HG02610 (cell line): Measurements from ENCODE around the gene STMND1.
"Not testable (repeated sequence)": the region's sequence is repeated elsewhere in the genome, so short reads cannot be mapped to it uniquely, and the experiment has no call there.

Experiments
- ATAC-seq: cut with Tn5 transposase; IDR thresholded peaks from one replicate; pipeline ENCODE4 v1.9.1; 2021; ENCODE audit warnings: mild to moderate bottlenecking, moderate library complexity; ENCODE audit not compliant: unreplicated experiment

STMND1 gene

GRCh38 chr6:17101422-17102257 is at the start of gene STMND1:
TSS of gene STMND1 (plus strand) at chr6:17102050. CDS start at chr6:17102258, 208 bp downstream.
- ATAC-seq = no peak

DNA sequence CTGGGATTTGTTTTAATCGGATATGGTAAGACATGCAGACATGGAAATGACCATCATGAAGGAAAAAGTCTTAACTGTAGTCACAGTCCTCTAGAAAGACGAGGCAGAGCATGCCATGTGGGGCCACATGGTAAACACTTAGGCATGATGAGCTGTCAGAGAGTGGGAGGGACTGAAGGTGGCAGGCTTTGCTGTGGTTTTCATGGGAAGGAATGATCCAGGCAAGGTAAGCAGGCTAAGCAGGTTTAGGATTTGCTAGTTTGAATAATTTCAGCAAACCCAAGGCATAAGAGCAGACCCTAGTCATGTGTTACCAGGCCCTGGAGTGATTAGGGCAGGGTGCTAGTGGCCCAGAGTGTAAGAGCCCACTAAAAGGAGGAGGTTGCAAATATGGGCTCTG is 47.2 kb upstream of the STMND1 start:
- ATAC-seq = no peak

- ATAC-seq = no peak
Observed at GRCh38 chr6:17057322-17057721, 44.5 kb upstream of the STMND1 start.

DNA sequence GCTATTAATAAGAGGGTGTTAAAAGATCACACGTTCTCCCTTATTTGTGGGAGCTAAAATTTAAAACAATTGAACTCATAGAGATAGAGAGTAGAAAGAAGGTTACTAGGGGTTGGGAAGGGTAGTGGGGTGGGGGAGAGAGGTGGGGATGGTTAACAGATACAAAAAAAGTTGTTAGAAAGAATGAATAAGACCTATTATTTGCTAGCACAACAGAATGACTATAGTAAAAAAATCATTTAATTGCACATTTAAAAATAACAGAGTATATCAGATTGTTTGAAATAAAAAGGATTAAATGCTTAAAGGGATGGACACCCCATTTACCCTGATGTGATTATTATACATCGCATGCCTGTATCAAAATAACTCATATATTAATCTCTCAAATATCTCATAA is 43.3 kb upstream of the STMND1 start:
- ATAC-seq = no peak

GRCh38 chr6:17059022-17059421 is 42.8 kb upstream of the STMND1 start:
- ATAC-seq = no peak

DNA sequence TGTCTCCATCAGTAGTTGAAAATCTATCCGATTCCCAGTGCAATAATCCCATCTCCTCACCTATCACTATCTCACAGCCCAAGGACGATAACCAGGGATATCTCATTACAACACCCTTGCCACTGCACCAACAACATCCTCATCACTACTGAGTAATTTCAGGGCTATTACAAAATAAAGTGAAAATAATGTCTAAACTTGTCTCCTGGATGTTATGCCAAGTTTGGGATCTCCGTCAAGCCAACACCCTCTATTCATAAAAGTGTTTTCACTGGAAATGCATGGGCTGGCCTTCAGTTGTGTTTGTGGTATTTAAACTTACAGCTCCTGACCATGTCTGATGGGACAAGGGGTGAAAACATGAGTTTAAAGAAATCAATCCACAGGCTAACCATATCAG is 42.0 kb upstream of the STMND1 start:
- no peak for ATAC-seq

- no peak for ATAC-seq
Observed at GRCh38 chr6:17061097-17061496, 40.8 kb upstream of the STMND1 start.

- no peak for ATAC-seq
Observed at GRCh38 chr6:17062871-17063440, 38.9 kb upstream of the STMND1 start.

GRCh38 chr6:17064975-17065374 is 36.9 kb upstream of the STMND1 start:
- ATAC-seq = no peak

DNA sequence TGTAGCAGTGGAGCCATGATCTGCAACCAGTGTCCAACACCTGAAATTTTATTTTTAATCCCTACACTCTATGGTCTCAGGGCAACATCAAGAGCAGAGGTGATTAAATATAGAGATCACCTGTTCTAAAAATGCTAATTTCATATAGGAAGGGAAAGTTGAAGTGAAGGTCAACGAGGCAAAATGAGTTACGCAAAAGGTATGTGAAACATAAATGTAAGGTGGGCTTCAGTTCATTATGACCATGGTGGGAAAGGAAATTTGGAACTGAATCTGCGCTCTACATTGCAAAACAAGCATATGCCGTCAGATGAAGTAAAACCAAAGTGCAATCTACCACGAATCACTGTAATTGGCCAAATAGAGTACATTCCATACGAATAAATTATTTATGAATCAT is 35.2 kb upstream of the STMND1 start:
- ATAC-seq = no peak

DNA sequence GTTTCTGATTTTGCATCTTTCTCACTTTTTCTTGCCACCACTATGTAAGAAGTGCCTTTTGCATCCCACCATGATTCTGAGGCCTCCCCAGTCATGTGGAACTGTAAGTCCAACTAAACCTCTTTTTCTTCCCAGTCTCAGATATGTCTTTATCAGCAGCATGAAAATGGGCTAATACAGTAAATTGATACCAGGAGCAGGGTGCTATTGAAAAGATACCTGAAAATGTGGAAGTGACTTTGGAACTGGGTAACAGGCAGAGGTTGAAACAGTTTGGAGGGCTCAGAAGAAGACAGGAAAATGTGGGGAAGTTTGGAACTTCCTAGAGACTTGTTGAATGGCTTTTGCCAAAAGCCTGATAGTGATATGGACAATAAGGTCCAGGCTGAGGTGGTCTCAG is 32.9 kb upstream of the STMND1 start:
- not testable (repeated sequence) for ATAC-seq

- not testable (repeated sequence) for ATAC-seq
Observed at GRCh38 chr6:17070400-17070799, 31.4 kb upstream of the STMND1 start.

- ATAC-seq = not testable (repeated sequence)
Observed at GRCh38 chr6:17073596-17073995, 28.3 kb upstream of the STMND1 start.

DNA sequence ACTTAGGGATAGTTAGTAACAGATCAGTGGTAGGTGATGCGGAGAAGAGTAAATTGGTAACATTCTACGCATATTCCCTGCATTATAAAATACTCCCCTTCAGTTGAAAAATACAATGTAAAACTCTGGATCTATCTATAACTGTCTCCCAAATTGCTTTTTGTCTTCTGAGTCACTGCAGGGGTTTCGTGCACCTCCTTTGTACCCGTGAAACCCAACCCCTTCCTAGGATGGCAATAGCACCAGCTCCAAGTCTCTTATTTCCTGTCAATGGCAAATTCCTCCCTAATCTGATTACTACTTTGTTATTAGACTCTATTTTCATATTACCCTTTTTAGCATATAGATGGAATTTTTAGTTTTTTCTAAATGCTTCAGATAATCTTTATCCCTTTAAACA is 20.6 kb upstream of the STMND1 start:
- ATAC-seq = no peak

GRCh38 chr6:17081860-17082508 is 19.9 kb upstream of the STMND1 start:
- no peak for ATAC-seq

DNA sequence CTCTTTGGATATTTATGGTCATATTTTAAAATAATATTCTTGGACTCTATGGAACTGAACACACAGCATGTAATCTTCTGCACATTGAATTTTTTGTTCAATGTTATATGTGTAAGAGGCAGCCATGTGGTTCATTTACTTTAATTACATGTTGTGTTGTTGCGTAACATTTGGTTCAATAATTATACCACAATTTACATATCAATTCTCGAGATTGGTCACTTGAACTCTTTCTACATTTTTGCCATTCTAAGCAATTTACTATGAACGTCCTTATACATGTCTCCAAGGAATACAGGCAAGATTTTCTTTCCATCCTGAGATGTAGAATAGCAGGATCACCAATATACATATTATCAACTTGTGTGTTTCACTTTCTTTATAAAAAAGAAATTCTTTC is 18.5 kb upstream of the STMND1 start:
- no peak for ATAC-seq

GRCh38 chr6:17086469-17086868 is 15.4 kb upstream of the STMND1 start:
- no peak for ATAC-seq

DNA sequence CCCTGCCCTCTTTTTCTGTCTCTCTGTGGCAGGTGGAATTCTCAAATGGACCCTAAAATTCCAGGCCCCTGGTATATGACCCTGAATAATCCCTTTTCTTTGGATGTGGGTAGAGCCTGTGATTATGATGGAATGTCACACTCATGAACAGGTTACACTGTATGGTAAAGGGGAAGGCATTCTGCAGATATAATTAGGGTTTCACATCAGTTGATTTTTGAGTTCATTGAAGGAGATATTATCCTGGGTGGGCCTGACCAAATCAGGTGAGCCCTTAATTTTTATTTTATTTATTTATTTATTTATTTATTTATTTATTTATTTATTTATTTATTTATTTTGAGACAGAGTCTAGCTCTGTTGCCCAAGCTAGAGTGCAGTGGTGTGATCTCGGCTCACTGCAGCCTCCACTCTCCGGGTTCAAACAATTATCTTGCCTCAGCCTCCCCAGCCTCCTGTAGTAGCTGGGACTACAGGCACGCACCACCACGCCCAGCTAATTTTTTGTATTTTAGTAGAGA is 13.7 kb upstream of the STMND1 start:
- ATAC-seq = no peak

- no peak for ATAC-seq
Observed at GRCh38 chr6:17091122-17091521, 10.7 kb upstream of the STMND1 start.

- no peak for ATAC-seq
Observed at GRCh38 chr6:17093686-17094085, 8.2 kb upstream of the STMND1 start.

DNA sequence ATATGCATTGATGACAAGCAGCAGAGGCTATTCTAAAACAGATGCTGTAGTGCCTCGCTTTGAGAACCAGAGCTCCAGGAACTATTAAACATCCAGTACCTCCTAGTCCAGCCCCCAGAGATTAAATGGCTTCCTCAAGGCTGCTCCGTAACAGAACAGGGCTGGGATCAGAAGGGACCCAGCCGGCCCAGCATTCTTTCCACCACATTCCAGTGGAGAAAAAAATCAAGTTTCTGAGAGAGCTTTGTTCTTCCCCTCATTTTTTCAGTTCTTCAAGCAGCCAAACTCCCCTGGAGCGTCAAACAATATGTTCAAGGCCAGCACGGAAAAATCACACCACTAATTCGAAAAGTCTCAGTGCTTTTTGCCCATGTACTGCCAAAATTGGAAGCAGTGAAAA is 5.8 kb upstream of the STMND1 start:
- ATAC-seq = no peak

GRCh38 chr6:17096652-17097051 is 5.2 kb upstream of the STMND1 start:
- ATAC-seq = no peak
